Activated CD8-positive, alpha-beta T cell treated with anti-CD3 and anti-CD28 coated beads for 36 hours (primary cell): Measurements from ENCODE around the gene ZC2HC1B. TPM values are rescaled to one million over a fixed set of nuclear protein-coding genes. Genes with fewer than 3 reads are reported as not detected.

Experiments
- ATAC-seq: fragments of 200-7000 bp; cut with Tn5 transposase; one replicate; pipeline ENCODE4 v1.10.0; 2021; ENCODE audit warnings: mild to moderate bottlenecking, moderate library complexity
- CTCF ChIA-PET: fragments of 350-600 bp; sonication (Branson Sonifier 250); formaldehyde crosslinking; loops from one replicate; lab custom pipeline; 2021; ENCODE audit warnings: antibody characterized with exemption; lab: Charles Lee
- POLR2A ChIA-PET: fragments of 350-600 bp; sonication (Branson Sonifier 250); formaldehyde crosslinking; loops from one replicate; lab custom pipeline; 2021; ENCODE audit warnings: antibody characterized with exemption; lab: Charles Lee
- DNase-seq: peaks from one replicate; pipeline ENCODE4 v3.0.0-alpha.2; 2020
- H3K27ac Mint-ChIP-seq: one replicate; pipeline ENCODE4 v1.8.0; 2021; ENCODE audit warnings: mild to moderate bottlenecking, mixed read lengths
- H3K27me3 Mint-ChIP-seq: one replicate; pipeline ENCODE4 v1.8.0; 2021; ENCODE audit warnings: mixed read lengths
- H3K36me3 Mint-ChIP-seq: one replicate; pipeline ENCODE4 v1.8.0; 2021; ENCODE audit warnings: low read depth, mixed read lengths
- H3K4me1 Mint-ChIP-seq: one replicate; pipeline ENCODE4 v1.8.0; 2021; ENCODE audit warnings: low read depth, mixed read lengths
- H3K4me3 Mint-ChIP-seq: one replicate; pipeline ENCODE4 v1.8.0; 2021; ENCODE audit warnings: mild to moderate bottlenecking, moderate library complexity, mixed read lengths
- H3K9me3 Mint-ChIP-seq: one replicate; pipeline ENCODE4 v1.8.0; 2021; ENCODE audit warnings: mixed read lengths
- CTCF ChIP-seq: fragments of 200-600 bp; IDR thresholded peaks from one replicate; pipeline ENCODE4 v1.8.0; 2022; ENCODE audit warnings: antibody characterized with exemption, mild to moderate bottlenecking
- intact Hi-C: fragments of 100-400 bp; cut with micrococcal nuclease; formaldehyde crosslinking; loops from one replicate; pipeline ENCODE4 v1.10.0; 2022
- total RNA-seq, 2 experiments: library from RNA; stranded (reverse); gene quantifications; one replicate each; pipeline ENCODE4 v1.2.3, GENCODE V29; 2021

Gene ZC2HC1B, protein sequence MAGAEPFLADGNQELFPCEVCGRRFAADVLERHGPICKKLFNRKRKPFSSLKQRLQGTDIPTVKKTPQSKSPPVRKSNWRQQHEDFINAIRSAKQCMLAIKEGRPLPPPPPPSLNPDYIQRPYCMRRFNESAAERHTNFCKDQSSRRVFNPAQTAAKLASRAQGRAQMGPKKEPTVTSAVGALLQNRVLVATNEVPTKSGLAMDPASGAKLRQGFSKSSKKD
- not detected for total RNA-seq

GRCh38 chr6:143864234-143864633, at the start of gene ZC2HC1B:
TSS of gene ZC2HC1B (plus strand) at chr6:143864474. CDS start at chr6:143864540, 66 bp downstream.
- Mint-ChIP-seq H3K4me3 (no peak within 1 kb of the TSS), H3K4me1 (no peaks in the 10 kb centered on the region), H3K27ac (peak within 1 kb of the TSS; percentile 10), H3K36me3 (peaks cover 51% of the 10 kb centered on the region), H3K27me3 (no peaks in the 10 kb centered on the region), H3K9me3 (peaks cover 2% of the 10 kb centered on the region)
- TF ChIP-seq CTCF = no peak
- DNase-seq (no peak), ATAC-seq (no peak)
- ChIA-PET CTCF (no interaction called here), POLR2A (no interaction called here)
- intact Hi-C loops = no loop called here

- ChIA-PET CTCF (no interaction called here), POLR2A (no interaction called here)
- no peak overlapping the region for H3K4me3 Mint-ChIP-seq
Measured at GRCh38 chr6:143817621-143818020, 46.7 kb upstream of the ZC2HC1B start.

DNA sequence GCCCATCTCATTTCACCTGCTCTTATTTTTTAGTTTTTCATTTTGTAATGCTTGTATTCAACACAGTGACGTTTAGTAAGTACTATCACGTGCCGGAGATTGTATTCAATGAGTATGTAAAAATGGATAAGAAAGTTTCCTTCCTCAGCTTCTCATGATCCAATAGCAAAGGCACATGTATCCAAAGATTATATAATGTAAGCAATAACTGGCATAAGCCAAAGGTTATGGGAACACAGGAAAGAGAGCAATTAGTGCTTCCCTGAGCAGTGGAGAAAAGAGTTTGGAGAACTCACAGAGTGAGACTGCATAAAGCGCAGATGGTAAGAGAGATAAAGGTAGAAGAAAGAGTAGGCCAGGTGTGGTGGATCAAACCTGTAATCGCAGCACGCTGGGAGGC, 42.9 kb upstream of the ZC2HC1B start:
- no peaks in the 10 kb centered on the region for H3K4me1 Mint-ChIP-seq
- DNase-seq = no peak
- TF ChIP-seq CTCF = no peak
- H3K9me3 Mint-ChIP-seq = no peaks in the 10 kb centered on the region
- H3K27me3 Mint-ChIP-seq = no peaks in the 10 kb centered on the region
- no peak overlapping the region for H3K4me3 Mint-ChIP-seq
- H3K27ac Mint-ChIP-seq = no peak overlapping the region
- POLR2A ChIA-PET = interaction anchor here (1.7 kb wide), 1 partner anchor 14 kb away, joined by 7 read pairs; no protein-coding TSS in a partner anchor
- ATAC-seq = no peak
- CTCF ChIA-PET = interaction anchor here (1.0 kb wide), 1 partner anchor 287 kb away, joined by 3 read pairs; no protein-coding TSS in a partner anchor
- H3K36me3 Mint-ChIP-seq = peaks cover 2% of the 10 kb centered on the region
- intact Hi-C loops = no loop called here

More at GRCh38 chr6:143817621-143818020, 46.7 kb upstream of the ZC2HC1B start:
- no peaks in the 10 kb centered on the region for H3K27me3 Mint-ChIP-seq
- TF ChIP-seq CTCF = no peak
- DNase-seq = no peak
- no peaks in the 10 kb centered on the region for H3K4me1 Mint-ChIP-seq
- intact Hi-C loops = no loop called here
- H3K9me3 Mint-ChIP-seq = no peaks in the 10 kb centered on the region
- ATAC-seq = no peak
- H3K27ac Mint-ChIP-seq = no peak overlapping the region
- peaks cover 2% of the 10 kb centered on the region for H3K36me3 Mint-ChIP-seq

GRCh38 chr6:143822584-143823024, 41.7 kb upstream of the ZC2HC1B start:
- H3K36me3 Mint-ChIP-seq = peaks cover under 1% of the 10 kb centered on the region
- no peaks in the 10 kb centered on the region for H3K9me3 Mint-ChIP-seq
- DNase-seq (no peak), ATAC-seq (no peak)
- H3K27me3 Mint-ChIP-seq = no peaks in the 10 kb centered on the region
- H3K4me1 Mint-ChIP-seq = no peaks in the 10 kb centered on the region
- POLR2A ChIA-PET = no interaction called here
- H3K27ac Mint-ChIP-seq = no peak overlapping the region
- TF ChIP-seq CTCF = no peak
- H3K4me3 Mint-ChIP-seq = no peak overlapping the region
- CTCF ChIA-PET = no interaction called here
- intact Hi-C loops = no loop called here

DNA sequence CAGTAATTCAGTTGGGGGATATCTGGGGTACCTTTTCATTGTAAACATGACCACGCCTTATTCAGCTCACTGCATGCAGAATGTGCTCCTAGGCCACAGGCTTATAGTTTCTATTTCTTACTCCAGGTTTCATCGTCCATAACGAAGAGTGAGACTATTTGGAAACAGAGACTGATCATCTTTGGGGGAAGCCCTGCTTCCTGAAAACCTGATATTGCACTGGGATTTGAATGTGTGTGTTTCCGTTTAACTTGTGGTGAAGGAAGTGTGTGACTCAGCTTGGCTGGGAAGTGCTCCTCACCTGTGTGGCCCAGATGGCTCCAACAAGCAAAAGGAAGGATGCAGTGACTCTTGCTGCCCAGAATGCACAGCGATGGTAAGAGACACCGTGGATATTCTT, 40.7 kb upstream of the ZC2HC1B start:
- DNase-seq (no peak), ATAC-seq (no peak)
- no peak for TF ChIP-seq CTCF
- Mint-ChIP-seq H3K27ac (no peak overlapping the region), H3K9me3 (no peaks in the 10 kb centered on the region), H3K4me1 (no peaks in the 10 kb centered on the region), H3K27me3 (no peaks in the 10 kb centered on the region), H3K36me3 (no peaks in the 10 kb centered on the region), H3K4me3 (no peak overlapping the region)
- ChIA-PET CTCF (no interaction called here), POLR2A (no interaction called here)
- intact Hi-C loops = no loop called here
